GM12892 (cell line): ENCODE data around the gene SAMD14.

Experiments
- POLR2A ChIP-seq: IDR thresholded peaks from 2 replicates; pipeline ENCODE4 v1.6.1; 2011; ENCODE audit warnings: low read depth, low read length, control low read depth
- TAF1 ChIP-seq: IDR thresholded peaks from 2 replicates; pipeline ENCODE4 v1.6.1; 2011; ENCODE audit warnings: low read depth, mild to moderate bottlenecking, control low read depth, low read length, borderline replicate concordance

- no peak for TF ChIP-seq TAF1
- no peak for TF ChIP-seq POLR2A
Measured at GRCh38 chr17:50117202-50118051, 12.5 kb downstream of the SAMD14 start.
